ENCODE data around the gene CRYBA4. TPM values are rescaled to one million over a fixed set of nuclear protein-coding genes. Genes with fewer than 3 reads are reported as not detected.

CRYBA4 gene
- total RNA-seq, 1 donor from 2014 or later: not detected

GRCh38 chr22:26579331-26579886, 42.4 kb upstream of the CRYBA4 start:
- Histone ChIP-seq H3K36me3 (peaks cover 8% of the 10 kb centered on the region), H3K4me1 (peaks cover 45% of the 10 kb centered on the region), H3K27me3 (ENCODE audit: low read depth) (no peaks in the 10 kb centered on the region), H3K9me3 (no peaks in the 10 kb centered on the region), H3K4me3 (no peak overlapping the region), H3K27ac (no peak overlapping the region)
- TF ChIP-seq, protein P1, sequence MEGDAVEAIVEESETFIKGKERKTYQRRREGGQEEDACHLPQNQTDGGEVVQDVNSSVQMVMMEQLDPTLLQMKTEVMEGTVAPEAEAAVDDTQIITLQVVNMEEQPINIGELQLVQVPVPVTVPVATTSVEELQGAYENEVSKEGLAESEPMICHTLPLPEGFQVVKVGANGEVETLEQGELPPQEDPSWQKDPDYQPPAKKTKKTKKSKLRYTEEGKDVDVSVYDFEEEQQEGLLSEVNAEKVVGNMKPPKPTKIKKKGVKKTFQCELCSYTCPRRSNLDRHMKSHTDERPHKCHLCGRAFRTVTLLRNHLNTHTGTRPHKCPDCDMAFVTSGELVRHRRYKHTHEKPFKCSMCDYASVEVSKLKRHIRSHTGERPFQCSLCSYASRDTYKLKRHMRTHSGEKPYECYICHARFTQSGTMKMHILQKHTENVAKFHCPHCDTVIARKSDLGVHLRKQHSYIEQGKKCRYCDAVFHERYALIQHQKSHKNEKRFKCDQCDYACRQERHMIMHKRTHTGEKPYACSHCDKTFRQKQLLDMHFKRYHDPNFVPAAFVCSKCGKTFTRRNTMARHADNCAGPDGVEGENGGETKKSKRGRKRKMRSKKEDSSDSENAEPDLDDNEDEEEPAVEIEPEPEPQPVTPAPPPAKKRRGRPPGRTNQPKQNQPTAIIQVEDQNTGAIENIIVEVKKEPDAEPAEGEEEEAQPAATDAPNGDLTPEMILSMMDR (IDR thresholded peaks at IDR 0.05): no peak
- intact Hi-C loops (cut with DNase I): no loop called here
- peak; percentile 61 to 70 for ATAC-seq
- peak; percentile 55 for DNase-seq

DNA sequence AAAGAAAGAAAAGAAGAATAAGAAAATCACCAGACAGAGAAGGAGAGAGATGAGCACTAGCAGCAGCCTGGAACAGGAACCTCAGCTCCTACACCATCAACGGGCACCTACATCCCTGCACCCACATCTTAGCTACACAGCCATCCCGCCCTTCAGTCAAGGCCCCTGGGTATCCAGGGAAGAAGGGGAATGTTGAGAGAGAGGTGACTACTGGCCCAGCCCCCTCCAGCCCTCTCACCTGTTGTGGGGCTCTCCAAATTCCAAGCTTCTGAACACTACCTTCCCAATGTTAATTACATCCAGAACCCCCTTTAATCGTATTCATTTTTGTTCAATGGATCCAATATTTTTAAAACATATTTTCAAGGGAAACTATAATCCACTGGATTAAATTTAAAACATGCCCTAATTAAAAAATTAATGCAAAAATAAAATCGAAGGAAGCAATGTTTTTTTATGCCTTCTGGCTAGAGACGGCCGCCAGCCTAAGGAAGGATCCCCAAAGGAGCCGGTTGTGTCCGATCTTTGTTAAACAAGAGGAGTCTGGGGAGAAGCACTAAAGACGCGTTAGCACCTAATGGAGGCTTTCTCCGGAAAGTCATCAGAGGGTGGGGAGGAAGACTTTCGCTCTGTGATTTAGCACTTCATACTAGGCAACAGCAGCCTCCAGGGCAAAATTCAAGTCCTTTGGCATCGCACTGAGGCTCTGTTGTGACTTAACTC, 41.4 kb upstream of the CRYBA4 start:
- Histone ChIP-seq H3K27ac (no peak overlapping the region), H3K9me3 (no peaks in the 10 kb centered on the region), H3K4me3 (no peak overlapping the region), H3K36me3 (peaks cover 8% of the 10 kb centered on the region), H3K27me3 (ENCODE audit: low read depth) (no peaks in the 10 kb centered on the region), H3K4me1 (peaks cover 45% of the 10 kb centered on the region)
- TF ChIP-seq, protein P1 (IDR thresholded peaks at IDR 0.05): no peak
- no peak for ATAC-seq
- intact Hi-C loops (cut with DNase I): no loop called here
- DNase-seq: no peak

GRCh38 chr22:26581026-26581425, 40.7 kb upstream of the CRYBA4 start:
- TF ChIP-seq, protein P1 (IDR thresholded peaks at IDR 0.05): no peak
- peaks cover 8% of the 10 kb centered on the region for H3K36me3 ChIP-seq
- DNase-seq (no peak), ATAC-seq (no peak)
- no peaks in the 10 kb centered on the region for H3K27me3 ChIP-seq (ENCODE audit: low read depth)
- H3K4me3 ChIP-seq: no peak overlapping the region
- intact Hi-C loops (cut with DNase I): no loop called here
- H3K4me1 ChIP-seq: peaks cover 47% of the 10 kb centered on the region
- no peak overlapping the region for H3K27ac ChIP-seq
- no peaks in the 10 kb centered on the region for H3K9me3 ChIP-seq

- DNase-seq: no peak
- H3K27me3 ChIP-seq (ENCODE audit: low read depth): no peaks in the 10 kb centered on the region
- intact Hi-C loops (cut with DNase I): no loop called here
Measured at GRCh38 chr22:26581633-26582168, 40.1 kb upstream of the CRYBA4 start.

DNA sequence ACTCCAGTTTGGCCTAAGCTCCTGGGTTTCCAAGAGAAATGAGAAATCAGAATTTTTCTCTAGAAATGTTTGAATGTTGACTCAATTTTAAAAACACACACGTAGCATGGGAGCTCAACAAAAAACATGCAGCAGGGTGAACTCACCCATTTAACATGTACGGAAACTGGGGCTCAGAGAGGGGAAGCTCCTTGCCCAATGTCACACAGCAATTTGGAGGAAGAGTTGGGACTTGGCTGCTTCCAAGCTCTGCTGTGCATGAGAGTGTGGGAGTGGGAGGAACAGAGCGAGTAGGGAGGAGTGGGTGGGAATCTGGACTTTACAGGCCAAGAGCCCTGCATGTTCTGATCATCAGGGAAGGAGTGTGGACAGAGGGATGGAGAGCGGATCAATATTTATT, 37.8 kb upstream of the CRYBA4 start:
- H3K4me1 ChIP-seq: peaks cover 54% of the 10 kb centered on the region
- intact Hi-C loops (cut with DNase I): no loop called here

More at GRCh38 chr22:26581633-26582168, 40.1 kb upstream of the CRYBA4 start:
- no peak for ATAC-seq
- peaks cover 44% of the 10 kb centered on the region for H3K4me1 ChIP-seq
- H3K36me3 ChIP-seq: peaks cover 8% of the 10 kb centered on the region
- H3K9me3 ChIP-seq: no peaks in the 10 kb centered on the region
- H3K27ac ChIP-seq: no peak overlapping the region
- TF ChIP-seq, protein P1 (IDR thresholded peaks at IDR 0.05): no peak
- H3K4me3 ChIP-seq: no peak overlapping the region

More for the DNA sequence above, 37.8 kb upstream of the CRYBA4 start:
- TF ChIP-seq, protein P1 (IDR thresholded peaks at IDR 0.05): no peak
- no peak overlapping the region for H3K27ac ChIP-seq
- peaks cover 8% of the 10 kb centered on the region for H3K36me3 ChIP-seq
- ATAC-seq (no peak), DNase-seq (no peak)
- no peaks in the 10 kb centered on the region for H3K27me3 ChIP-seq (ENCODE audit: low read depth)
- no peaks in the 10 kb centered on the region for H3K9me3 ChIP-seq
- H3K4me3 ChIP-seq: no peak overlapping the region
